Panc1 (cell line): ENCODE data around the gene MAPKBP1. TPM values are rescaled to one million over a fixed set of nuclear protein-coding genes. Genes with fewer than 3 reads are reported as not detected.

Experiments used
- ATAC-seq: fragments of 200-7000 bp; cut with Tn5 transposase; 2 replicates; pipeline ENCODE4 v1.9.1; 2020; ENCODE audit warnings: mild to moderate bottlenecking, moderate library complexity
- BruUV-seq: library from RNA; stranded (reverse); fragments of 400-500 nt; replicated peaks from 2 replicates; lab custom pipeline; 2021; lab: Mats Ljungman, UMichigan
- CTCF ChIA-PET: fragments of 300-600 bp; sonication (Branson Sonifier 250); formaldehyde crosslinking; loops from one replicate; lab custom pipeline; 2022; ENCODE audit warnings: antibody characterized with exemption; lab: Charles Lee
- POLR2A ChIA-PET: fragments of 300-600 bp; sonication (Branson Sonifier 250); formaldehyde crosslinking; loops from one replicate; lab custom pipeline; 2022; ENCODE audit warnings: antibody characterized with exemption; lab: Charles Lee
- DNase-seq: peaks from one replicate; pipeline ENCODE4 v3.0.0-alpha.2; 2010; ENCODE audit warnings: low read depth, low spot score
- H3K27ac ChIP-seq: 2 replicates; pipeline ENCODE4 v1.5.1; 2011; ENCODE audit warnings: mild to moderate bottlenecking, low read length, inconsistent platforms
- H3K27me3 ChIP-seq: fragments of 200-500 bp; sonication (Bioruptor generic); 2 replicates; pipeline ENCODE4 v1.6.0; 2014; ENCODE audit warnings: low read length, inconsistent platforms; ENCODE audit not compliant: control insufficient read depth, insufficient read depth
- H3K36me3 ChIP-seq: fragments of 200-500 bp; sonication (Bioruptor generic); 2 replicates; pipeline ENCODE4 v1.5.1; 2014; ENCODE audit warnings: inconsistent platforms, mild to moderate bottlenecking, low read length, moderate library complexity; ENCODE audit not compliant: control insufficient read depth, insufficient read depth
- H3K4me1 ChIP-seq: 2 replicates; pipeline ENCODE4 v1.5.1; 2011; ENCODE audit warnings: inconsistent platforms, mild to moderate bottlenecking, low read length, moderate library complexity; ENCODE audit not compliant: control insufficient read depth, insufficient read depth
- H3K4me3 ChIP-seq, 2 experiments: 2 replicates each; pipeline ENCODE4 v1.5.1; 2011 to 2012; ENCODE audit warnings: low read depth in 2 of 2, low read length in 2 of 2, mild to moderate bottlenecking in 2 of 2, inconsistent platforms in 1 of 2, moderate library complexity in 1 of 2
- H3K9me3 ChIP-seq: fragments of 200-500 bp; sonication (Bioruptor generic); 2 replicates; pipeline ENCODE4 v1.5.1; 2014; ENCODE audit warnings: low read depth, mild to moderate bottlenecking, inconsistent platforms, low read length, moderate library complexity; ENCODE audit not compliant: control insufficient read depth, insufficient read depth
- POLR2AphosphoS5 ChIP-seq: IDR thresholded peaks from 2 replicates; pipeline ENCODE4 v1.6.1; 2012; ENCODE audit warnings: mild to moderate bottlenecking, low read depth, low read length, moderate library complexity
- SIN3A ChIP-seq: IDR thresholded peaks from 2 replicates; pipeline ENCODE4 v1.6.1; 2012; ENCODE audit warnings: low read depth, mild to moderate bottlenecking, low read length, moderate library complexity, borderline replicate concordance; ENCODE audit not compliant: insufficient read depth
- TCF7L2 ChIP-seq: IDR thresholded peaks from 2 replicates; pipeline ENCODE4 v1.6.1; 2011; ENCODE audit warnings: mild to moderate bottlenecking, low read depth, low read length, inconsistent platforms
- in situ Hi-C: cut with HindIII; loops from 2 replicates; pipeline ENCODE4 v1.10.0; 2016; ENCODE audit warnings: low sequenced_read_pairs, low pct_unique_long_range_greater_than_20kb
- intact Hi-C: fragments of 100-400 bp; cut with micrococcal nuclease; formaldehyde crosslinking; loops from one replicate; pipeline ENCODE4 v1.10.0; 2022; ENCODE audit not compliant: unreplicated experiment
- total RNA-seq: library from RNA; stranded (reverse); gene quantifications from one replicate; pipeline ENCODE4 v1.2.1, GENCODE V29; 2021; ENCODE audit not compliant: unreplicated experiment
- TF ChIP-seq, protein P1 (sequence below): fragments of 450-650 bp; IDR thresholded peaks from 2 replicates; pipeline ENCODE4 v1.5.1; 2017; ENCODE audit warnings: mild to moderate bottlenecking
- TF ChIP-seq, protein P2 (sequence below), 2 experiments: IDR thresholded peaks; 2 replicates each; pipeline ENCODE4 v1.6.1; 2011 to 2012; ENCODE audit warnings: low read depth in 2 of 2, control low read depth in 1 of 2, low read length in 1 of 2, mild to moderate bottlenecking in 1 of 2, moderate library complexity in 1 of 2; ENCODE audit not compliant: insufficient read depth in 1 of 2

Gene MAPKBP1
- total RNA-seq, 1 experiment from 2014 or later: 38.4 TPM

DNA sequence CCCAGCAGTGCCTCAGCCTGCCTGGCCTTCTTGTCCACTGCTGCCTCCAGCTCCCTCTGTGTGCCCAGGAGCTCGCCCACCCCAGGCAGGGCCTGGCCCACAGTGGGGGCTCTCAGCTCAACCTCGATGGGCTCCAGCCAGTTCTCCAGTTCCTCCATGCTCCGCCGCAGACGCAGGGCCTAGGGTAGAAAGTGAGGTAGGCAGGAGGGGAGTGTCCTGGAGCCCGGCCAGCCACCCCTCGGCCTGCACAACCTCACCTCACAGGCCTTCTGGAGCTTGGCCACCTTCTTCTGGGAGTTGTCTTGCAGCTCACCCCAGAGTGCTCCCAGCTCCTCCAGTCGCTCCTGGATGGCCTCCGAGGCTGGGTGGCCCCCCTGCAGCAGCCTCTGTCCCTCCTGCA is 83.0 kb downstream of the MAPKBP1 start:
- POLR2A ChIA-PET: no interaction called here
- intact Hi-C loops: no loop called here
- no peak for ATAC-seq
- in situ Hi-C loops: no loop called here
- H3K27ac ChIP-seq: no peak overlapping the region
- no peak for TF ChIP-seq TCF7L2
- TF ChIP-seq, protein P1, sequence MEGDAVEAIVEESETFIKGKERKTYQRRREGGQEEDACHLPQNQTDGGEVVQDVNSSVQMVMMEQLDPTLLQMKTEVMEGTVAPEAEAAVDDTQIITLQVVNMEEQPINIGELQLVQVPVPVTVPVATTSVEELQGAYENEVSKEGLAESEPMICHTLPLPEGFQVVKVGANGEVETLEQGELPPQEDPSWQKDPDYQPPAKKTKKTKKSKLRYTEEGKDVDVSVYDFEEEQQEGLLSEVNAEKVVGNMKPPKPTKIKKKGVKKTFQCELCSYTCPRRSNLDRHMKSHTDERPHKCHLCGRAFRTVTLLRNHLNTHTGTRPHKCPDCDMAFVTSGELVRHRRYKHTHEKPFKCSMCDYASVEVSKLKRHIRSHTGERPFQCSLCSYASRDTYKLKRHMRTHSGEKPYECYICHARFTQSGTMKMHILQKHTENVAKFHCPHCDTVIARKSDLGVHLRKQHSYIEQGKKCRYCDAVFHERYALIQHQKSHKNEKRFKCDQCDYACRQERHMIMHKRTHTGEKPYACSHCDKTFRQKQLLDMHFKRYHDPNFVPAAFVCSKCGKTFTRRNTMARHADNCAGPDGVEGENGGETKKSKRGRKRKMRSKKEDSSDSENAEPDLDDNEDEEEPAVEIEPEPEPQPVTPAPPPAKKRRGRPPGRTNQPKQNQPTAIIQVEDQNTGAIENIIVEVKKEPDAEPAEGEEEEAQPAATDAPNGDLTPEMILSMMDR: no peak
- H3K9me3 ChIP-seq: no peaks in the 10 kb centered on the region
- no peaks in the 10 kb centered on the region for H3K27me3 ChIP-seq
- no TSS peak for BruUV-seq
- DNase-seq: no peak
- CTCF ChIA-PET: no interaction called here
- H3K4me1 ChIP-seq: no peaks in the 10 kb centered on the region
- H3K4me3 ChIP-seq: no peak overlapping the region
- no peaks in the 10 kb centered on the region for H3K36me3 ChIP-seq

DNA sequence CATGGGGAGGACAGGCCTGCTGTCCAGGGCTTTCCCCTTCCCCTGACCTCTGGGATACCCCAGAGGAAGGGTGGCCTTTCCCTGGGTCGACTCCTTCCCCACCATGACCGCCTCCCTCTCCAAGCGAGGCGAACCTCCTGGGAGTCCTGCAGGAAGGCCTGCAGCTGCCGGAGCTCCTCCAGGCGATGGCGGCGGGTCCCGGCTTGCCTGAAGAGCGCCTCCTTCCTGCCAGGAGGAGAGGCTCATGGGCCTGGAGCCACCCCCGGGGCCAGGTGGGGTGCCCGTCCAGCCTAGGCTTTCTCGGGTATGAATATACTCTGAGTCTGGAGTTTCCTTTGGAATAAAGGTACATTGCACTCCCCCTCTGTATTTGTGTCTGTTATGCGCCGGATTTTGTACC is 84.5 kb downstream of the MAPKBP1 start:
- no TSS peak for BruUV-seq
- no peak for ATAC-seq
- no peaks in the 10 kb centered on the region for H3K27me3 ChIP-seq

More for the DNA sequence above, 84.5 kb downstream of the MAPKBP1 start:
- intact Hi-C loops: no loop called here
- DNase-seq: no peak
- CTCF ChIA-PET: no interaction called here
- H3K9me3 ChIP-seq: no peaks in the 10 kb centered on the region
- H3K36me3 ChIP-seq: no peaks in the 10 kb centered on the region
- H3K4me3 ChIP-seq: no peak overlapping the region
- POLR2A ChIA-PET: no interaction called here
- TF ChIP-seq, protein P1: no peak
- TF ChIP-seq TCF7L2 (no peak), SIN3A (no peak), POLR2AphosphoS5 (no peak)
- TF ChIP-seq, protein P2, sequence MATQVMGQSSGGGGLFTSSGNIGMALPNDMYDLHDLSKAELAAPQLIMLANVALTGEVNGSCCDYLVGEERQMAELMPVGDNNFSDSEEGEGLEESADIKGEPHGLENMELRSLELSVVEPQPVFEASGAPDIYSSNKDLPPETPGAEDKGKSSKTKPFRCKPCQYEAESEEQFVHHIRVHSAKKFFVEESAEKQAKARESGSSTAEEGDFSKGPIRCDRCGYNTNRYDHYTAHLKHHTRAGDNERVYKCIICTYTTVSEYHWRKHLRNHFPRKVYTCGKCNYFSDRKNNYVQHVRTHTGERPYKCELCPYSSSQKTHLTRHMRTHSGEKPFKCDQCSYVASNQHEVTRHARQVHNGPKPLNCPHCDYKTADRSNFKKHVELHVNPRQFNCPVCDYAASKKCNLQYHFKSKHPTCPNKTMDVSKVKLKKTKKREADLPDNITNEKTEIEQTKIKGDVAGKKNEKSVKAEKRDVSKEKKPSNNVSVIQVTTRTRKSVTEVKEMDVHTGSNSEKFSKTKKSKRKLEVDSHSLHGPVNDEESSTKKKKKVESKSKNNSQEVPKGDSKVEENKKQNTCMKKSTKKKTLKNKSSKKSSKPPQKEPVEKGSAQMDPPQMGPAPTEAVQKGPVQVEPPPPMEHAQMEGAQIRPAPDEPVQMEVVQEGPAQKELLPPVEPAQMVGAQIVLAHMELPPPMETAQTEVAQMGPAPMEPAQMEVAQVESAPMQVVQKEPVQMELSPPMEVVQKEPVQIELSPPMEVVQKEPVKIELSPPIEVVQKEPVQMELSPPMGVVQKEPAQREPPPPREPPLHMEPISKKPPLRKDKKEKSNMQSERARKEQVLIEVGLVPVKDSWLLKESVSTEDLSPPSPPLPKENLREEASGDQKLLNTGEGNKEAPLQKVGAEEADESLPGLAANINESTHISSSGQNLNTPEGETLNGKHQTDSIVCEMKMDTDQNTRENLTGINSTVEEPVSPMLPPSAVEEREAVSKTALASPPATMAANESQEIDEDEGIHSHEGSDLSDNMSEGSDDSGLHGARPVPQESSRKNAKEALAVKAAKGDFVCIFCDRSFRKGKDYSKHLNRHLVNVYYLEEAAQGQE (IDR thresholded peaks at IDR 0.05; ENCODE audit: insufficient read depth in 1 of 2, low read depth in 2 of 2, low read length in 1 of 2): no peak
- no peaks in the 10 kb centered on the region for H3K4me1 ChIP-seq
- no peak overlapping the region for H3K27ac ChIP-seq
- in situ Hi-C loops: no loop called here
